HL-60 (cell line): ENCODE results near the gene ZNF70.

Experiments
- POLR2AphosphoS5 ChIP-seq: IDR thresholded peaks from 2 replicates; pipeline ENCODE4 v1.6.1; 2012; ENCODE audit warnings: low read depth
- SPI1 ChIP-seq: IDR thresholded peaks from 2 replicates; pipeline ENCODE4 v1.6.1; 2012; ENCODE audit warnings: low read depth, mild to moderate bottlenecking, borderline replicate concordance
- TF ChIP-seq, protein P1 (sequence below): IDR thresholded peaks from one replicate; pipeline ENCODE4 v1.5.1; 2011; ENCODE audit warnings: low read length, control low read depth, inconsistent platforms; ENCODE audit not compliant: insufficient read depth
- TF ChIP-seq, protein P2 (sequence below): IDR thresholded peaks from 2 replicates; pipeline ENCODE4 v1.6.1; 2012; ENCODE audit warnings: low read depth; ENCODE audit not compliant: insufficient replicate concordance

DNA sequence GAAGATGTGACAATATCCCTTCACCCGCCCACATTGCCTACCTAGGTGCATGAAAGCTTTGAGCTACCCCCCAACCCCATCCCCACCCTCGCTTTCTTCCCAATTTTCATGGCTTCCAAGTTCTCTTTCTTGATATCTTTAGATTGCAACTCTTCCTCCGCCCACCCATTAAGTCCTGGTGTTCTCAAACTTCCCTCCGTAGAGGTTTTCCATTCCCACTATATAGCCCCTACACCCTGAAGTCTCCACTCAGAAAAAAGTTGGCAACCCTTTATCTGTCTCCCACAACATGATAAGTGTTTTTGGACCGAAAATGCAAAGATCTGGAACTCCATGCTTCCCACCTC, 572 bp downstream of the ZNF70 start:
- TF ChIP-seq, protein P1, sequence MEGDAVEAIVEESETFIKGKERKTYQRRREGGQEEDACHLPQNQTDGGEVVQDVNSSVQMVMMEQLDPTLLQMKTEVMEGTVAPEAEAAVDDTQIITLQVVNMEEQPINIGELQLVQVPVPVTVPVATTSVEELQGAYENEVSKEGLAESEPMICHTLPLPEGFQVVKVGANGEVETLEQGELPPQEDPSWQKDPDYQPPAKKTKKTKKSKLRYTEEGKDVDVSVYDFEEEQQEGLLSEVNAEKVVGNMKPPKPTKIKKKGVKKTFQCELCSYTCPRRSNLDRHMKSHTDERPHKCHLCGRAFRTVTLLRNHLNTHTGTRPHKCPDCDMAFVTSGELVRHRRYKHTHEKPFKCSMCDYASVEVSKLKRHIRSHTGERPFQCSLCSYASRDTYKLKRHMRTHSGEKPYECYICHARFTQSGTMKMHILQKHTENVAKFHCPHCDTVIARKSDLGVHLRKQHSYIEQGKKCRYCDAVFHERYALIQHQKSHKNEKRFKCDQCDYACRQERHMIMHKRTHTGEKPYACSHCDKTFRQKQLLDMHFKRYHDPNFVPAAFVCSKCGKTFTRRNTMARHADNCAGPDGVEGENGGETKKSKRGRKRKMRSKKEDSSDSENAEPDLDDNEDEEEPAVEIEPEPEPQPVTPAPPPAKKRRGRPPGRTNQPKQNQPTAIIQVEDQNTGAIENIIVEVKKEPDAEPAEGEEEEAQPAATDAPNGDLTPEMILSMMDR, result no peak
- TF ChIP-seq POLR2AphosphoS5 (no peak), SPI1 (no peak)
- TF ChIP-seq, protein P2, sequence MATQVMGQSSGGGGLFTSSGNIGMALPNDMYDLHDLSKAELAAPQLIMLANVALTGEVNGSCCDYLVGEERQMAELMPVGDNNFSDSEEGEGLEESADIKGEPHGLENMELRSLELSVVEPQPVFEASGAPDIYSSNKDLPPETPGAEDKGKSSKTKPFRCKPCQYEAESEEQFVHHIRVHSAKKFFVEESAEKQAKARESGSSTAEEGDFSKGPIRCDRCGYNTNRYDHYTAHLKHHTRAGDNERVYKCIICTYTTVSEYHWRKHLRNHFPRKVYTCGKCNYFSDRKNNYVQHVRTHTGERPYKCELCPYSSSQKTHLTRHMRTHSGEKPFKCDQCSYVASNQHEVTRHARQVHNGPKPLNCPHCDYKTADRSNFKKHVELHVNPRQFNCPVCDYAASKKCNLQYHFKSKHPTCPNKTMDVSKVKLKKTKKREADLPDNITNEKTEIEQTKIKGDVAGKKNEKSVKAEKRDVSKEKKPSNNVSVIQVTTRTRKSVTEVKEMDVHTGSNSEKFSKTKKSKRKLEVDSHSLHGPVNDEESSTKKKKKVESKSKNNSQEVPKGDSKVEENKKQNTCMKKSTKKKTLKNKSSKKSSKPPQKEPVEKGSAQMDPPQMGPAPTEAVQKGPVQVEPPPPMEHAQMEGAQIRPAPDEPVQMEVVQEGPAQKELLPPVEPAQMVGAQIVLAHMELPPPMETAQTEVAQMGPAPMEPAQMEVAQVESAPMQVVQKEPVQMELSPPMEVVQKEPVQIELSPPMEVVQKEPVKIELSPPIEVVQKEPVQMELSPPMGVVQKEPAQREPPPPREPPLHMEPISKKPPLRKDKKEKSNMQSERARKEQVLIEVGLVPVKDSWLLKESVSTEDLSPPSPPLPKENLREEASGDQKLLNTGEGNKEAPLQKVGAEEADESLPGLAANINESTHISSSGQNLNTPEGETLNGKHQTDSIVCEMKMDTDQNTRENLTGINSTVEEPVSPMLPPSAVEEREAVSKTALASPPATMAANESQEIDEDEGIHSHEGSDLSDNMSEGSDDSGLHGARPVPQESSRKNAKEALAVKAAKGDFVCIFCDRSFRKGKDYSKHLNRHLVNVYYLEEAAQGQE, result no peak
